OCI-LY3 (cell line): Measurements from ENCODE around the gene LMO2.
"Not testable (repeated sequence)": the region's sequence is repeated elsewhere in the genome, so short reads cannot be mapped to it uniquely, and the experiment has no call there.

Experiments used
- EZH2phosphoT487 ChIP-seq: fragments of 200-600 bp; shearing (Covaris generic); IDR thresholded peaks from 2 replicates; pipeline ENCODE4 v1.6.1; 2018; ENCODE audit warnings: antibody characterized with exemption, mixed run types, low read depth
- TF ChIP-seq, protein P1 (sequence below): fragments of 200-600, 300-600 bp; sonication (generic); IDR thresholded peaks from 2 replicates; pipeline ENCODE4 v1.5.1; 2014; ENCODE audit warnings: antibody characterized with exemption, low read length, low read depth

DNA sequence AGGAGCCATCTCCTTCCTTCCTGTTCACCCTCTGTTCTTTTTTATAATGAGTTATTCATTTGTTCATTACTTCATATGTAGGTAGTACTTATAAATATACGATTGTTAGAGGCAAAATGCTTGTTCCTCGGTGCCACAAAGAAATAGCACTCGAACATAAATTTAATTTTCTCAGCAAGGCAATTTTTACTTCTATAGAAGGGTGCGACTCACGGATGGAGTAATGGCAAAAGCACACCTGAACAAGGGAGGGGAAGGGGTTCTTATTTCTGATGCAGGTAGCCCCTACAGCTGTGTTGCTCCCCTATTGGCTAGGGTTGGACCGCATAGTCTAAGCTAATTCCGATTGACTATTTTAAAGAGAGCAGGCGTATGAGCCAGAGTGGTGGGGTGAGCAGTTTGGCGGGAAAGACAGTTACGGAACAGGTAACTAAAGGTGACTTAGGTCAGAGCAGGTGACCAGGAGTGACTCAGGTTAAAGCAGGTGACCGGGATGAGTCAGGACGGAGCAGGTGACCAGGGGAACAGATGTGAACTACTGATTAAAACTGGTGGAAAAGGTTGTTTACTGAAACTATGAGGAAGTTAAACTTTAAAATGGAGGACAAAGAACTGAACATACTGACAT is 40.0 kb upstream of the LMO2 start:
- TF ChIP-seq, protein P1, sequence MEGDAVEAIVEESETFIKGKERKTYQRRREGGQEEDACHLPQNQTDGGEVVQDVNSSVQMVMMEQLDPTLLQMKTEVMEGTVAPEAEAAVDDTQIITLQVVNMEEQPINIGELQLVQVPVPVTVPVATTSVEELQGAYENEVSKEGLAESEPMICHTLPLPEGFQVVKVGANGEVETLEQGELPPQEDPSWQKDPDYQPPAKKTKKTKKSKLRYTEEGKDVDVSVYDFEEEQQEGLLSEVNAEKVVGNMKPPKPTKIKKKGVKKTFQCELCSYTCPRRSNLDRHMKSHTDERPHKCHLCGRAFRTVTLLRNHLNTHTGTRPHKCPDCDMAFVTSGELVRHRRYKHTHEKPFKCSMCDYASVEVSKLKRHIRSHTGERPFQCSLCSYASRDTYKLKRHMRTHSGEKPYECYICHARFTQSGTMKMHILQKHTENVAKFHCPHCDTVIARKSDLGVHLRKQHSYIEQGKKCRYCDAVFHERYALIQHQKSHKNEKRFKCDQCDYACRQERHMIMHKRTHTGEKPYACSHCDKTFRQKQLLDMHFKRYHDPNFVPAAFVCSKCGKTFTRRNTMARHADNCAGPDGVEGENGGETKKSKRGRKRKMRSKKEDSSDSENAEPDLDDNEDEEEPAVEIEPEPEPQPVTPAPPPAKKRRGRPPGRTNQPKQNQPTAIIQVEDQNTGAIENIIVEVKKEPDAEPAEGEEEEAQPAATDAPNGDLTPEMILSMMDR = not testable (repeated sequence)
- not testable (repeated sequence) for TF ChIP-seq EZH2phosphoT487
